BE2C (cell line): ENCODE measurements around the gene PTH2.

Experiments used
- DNase-seq: peaks from one replicate; pipeline ENCODE4 v3.0.0-alpha.2; 2020
- H3K27me3 ChIP-seq: fragments of 250-450 bp; sonication (Bioruptor Pico); 2 replicates; pipeline ENCODE4 v1.5.1; 2020; ENCODE audit warnings: mild to moderate bottlenecking
- H3K36me3 ChIP-seq: fragments of 250-450 bp; sonication (Bioruptor Pico); 2 replicates; pipeline ENCODE4 v1.5.1; 2020; ENCODE audit warnings: mild to moderate bottlenecking
- H3K4me1 ChIP-seq: fragments of 250-450 bp; sonication (Bioruptor Pico); 2 replicates; pipeline ENCODE4 v1.5.1; 2020
- H3K4me3 ChIP-seq: 2 replicates; pipeline ENCODE4 v1.5.1; 2011; ENCODE audit warnings: low read depth, low read length
- H3K9me3 ChIP-seq: fragments of 250-450 bp; sonication (Bioruptor Pico); 2 replicates; pipeline ENCODE4 v1.5.1; 2020
- CTCF ChIP-seq: IDR thresholded peaks from 2 replicates; pipeline ENCODE4 v1.5.1; 2012; ENCODE audit warnings: mild to moderate bottlenecking, low read depth, low read length

The PTH2 gene

DNA sequence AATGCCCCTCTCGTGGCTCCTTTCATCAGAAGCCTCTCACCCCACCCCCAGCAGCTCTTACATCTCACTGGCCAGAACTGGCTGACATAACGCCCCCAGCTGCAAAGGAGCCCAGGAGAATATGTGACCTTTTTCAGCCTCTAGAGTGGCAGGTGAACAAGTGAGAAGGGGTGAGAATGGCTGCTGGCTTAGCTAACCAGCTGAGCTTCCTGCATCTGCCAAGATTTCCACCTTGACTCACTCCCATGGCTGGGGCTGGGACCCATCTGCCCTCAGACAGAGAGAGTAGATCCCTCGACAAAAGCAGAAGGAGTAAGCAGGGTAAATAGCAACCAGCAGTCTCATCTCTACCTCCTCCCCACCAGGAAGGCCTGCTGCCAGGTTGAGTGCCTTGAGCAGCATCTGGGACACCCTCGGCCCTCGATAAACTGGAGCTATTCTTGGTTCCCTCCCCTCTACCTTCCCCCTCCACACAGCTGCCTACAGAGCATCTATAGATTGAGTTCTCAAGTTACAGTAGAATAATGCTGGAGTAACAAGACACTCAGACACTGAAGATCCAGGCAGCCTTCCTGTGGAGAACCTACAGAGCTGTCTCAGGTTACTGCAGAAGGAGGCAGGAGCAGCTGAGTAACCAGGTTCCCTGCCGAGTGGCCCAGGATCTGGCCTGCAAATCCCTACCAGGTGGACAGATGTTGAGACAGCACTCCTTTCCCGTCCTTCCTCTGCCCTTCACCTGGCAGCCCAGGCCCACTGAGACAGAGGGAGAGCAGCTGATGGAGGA lies 19.6 kb downstream of the PTH2 start:
- TF ChIP-seq CTCF: no peak
- H3K4me1 ChIP-seq: no peaks in the 10 kb centered on the region
- no peaks in the 10 kb centered on the region for H3K9me3 ChIP-seq
- H3K4me3 ChIP-seq: no peak overlapping the region
- H3K36me3 ChIP-seq: no peaks in the 10 kb centered on the region
- no peak for DNase-seq
- no peaks in the 10 kb centered on the region for H3K27me3 ChIP-seq

GRCh38 chr19:49400029-49400428 lies 23.2 kb downstream of the PTH2 start:
- Histone ChIP-seq H3K4me3 (no peak overlapping the region), H3K9me3 (no peaks in the 10 kb centered on the region), H3K36me3 (no peaks in the 10 kb centered on the region), H3K4me1 (no peaks in the 10 kb centered on the region), H3K27me3 (no peaks in the 10 kb centered on the region)
- no peak for TF ChIP-seq CTCF
- DNase-seq: no peak

GRCh38 chr19:49398931-49399330 lies 24.3 kb downstream of the PTH2 start:
- no peaks in the 10 kb centered on the region for H3K9me3 ChIP-seq
- no peaks in the 10 kb centered on the region for H3K27me3 ChIP-seq
- TF ChIP-seq CTCF: no peak
- no peak overlapping the region for H3K4me3 ChIP-seq
- H3K4me1 ChIP-seq: no peaks in the 10 kb centered on the region
- DNase-seq: no peak
- no peaks in the 10 kb centered on the region for H3K36me3 ChIP-seq

GRCh38 chr19:49398001-49398615 lies 25.1 kb downstream of the PTH2 start:
- H3K4me3 ChIP-seq: no peak overlapping the region
- H3K9me3 ChIP-seq: no peaks in the 10 kb centered on the region
- DNase-seq: no peak
- no peak for TF ChIP-seq CTCF
- H3K4me1 ChIP-seq: no peaks in the 10 kb centered on the region
- H3K27me3 ChIP-seq: no peaks in the 10 kb centered on the region
- H3K36me3 ChIP-seq: no peaks in the 10 kb centered on the region

DNA sequence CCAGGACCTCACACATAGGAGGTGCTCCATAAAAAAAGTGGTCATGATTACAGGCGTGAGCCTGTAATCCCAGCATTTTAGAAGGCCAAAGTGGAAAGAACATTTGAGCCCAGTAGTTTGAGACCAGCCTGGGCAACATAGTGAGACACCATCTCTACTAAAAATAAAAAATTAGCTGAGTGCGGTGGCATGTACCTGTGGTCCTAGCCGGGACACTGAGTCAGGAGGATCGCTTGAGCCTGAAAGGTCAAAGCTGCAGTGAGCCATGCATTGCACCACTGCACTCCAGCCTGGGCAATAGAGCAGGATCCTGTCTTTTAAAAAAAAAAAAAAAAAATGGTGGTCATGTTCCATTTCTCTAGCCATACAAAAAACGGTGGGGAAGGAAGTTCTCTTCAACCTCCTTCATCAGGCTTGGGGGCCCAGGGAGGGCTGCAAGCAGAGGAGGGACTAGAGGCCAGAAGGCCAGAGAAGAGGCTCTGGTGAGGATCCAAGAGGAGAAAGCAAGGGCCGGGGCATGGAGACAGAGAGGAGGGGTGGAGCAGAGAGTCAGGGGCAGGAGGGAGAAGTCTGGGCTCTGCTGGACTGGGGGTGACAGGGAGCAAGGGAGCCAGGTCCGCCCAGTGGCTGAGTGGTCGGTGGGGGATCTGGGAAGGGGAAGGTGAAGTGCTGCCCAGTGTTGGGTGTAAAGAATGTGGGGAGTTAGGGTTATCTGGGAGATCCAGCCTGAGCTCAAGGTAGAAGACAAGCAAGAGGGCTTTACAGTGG lies 26.3 kb downstream of the PTH2 start:
- no peak for TF ChIP-seq CTCF
- Histone ChIP-seq H3K9me3 (no peaks in the 10 kb centered on the region), H3K36me3 (no peaks in the 10 kb centered on the region), H3K4me1 (no peaks in the 10 kb centered on the region), H3K4me3 (no peak overlapping the region), H3K27me3 (peaks cover 3% of the 10 kb centered on the region)
- no peak for DNase-seq
